Stimulated activated CD8-positive, alpha-beta memory T cell treated with anti-CD3 and anti-CD28 coated beads, Interleukin-15, amount 100 ng/mL, for 4 hours (primary cell): ENCODE results near the gene ANGEL2.

Experiments
- DNase-seq, 2 donors: peaks; one replicate each; pipeline ENCODE4 v3.0.0-alpha.2; 2020; ENCODE audit warnings: low read depth in 2 of 2

ANGEL2 gene

GRCh38 chr1:212951947-212952640 lies 63.6 kb downstream of the ANGEL2 start:
- no peak for DNase-seq

- no peak for DNase-seq
Observed at GRCh38 chr1:212951126-212951946, 64.3 kb downstream of the ANGEL2 start.

- DNase-seq: peak in 1 of 2 donors; percentile 8
Observed at GRCh38 chr1:212950243-212951125, 65.2 kb downstream of the ANGEL2 start, which contains the start of gene VASH2. TSS of gene VASH2 (plus strand) at chr1:212950541. CDS start at chr1:212951543, 1,002 bp downstream.

- no peak for DNase-seq
Observed at GRCh38 chr1:212949771-212950170, 65.9 kb downstream of the ANGEL2 start.

GRCh38 chr1:212946872-212947271 lies 68.8 kb downstream of the ANGEL2 start:
- DNase-seq: no peak

GRCh38 chr1:212945463-212946160 lies 70.1 kb downstream of the ANGEL2 start:
- DNase-seq: no peak

- DNase-seq: no peak
Observed at GRCh38 chr1:212945056-212945455, 70.6 kb downstream of the ANGEL2 start.

- DNase-seq: no peak
Observed at GRCh38 chr1:212944229-212944901, 71.3 kb downstream of the ANGEL2 start.

GRCh38 chr1:212943393-212943710 lies 72.3 kb downstream of the ANGEL2 start:
- DNase-seq: no peak

GRCh38 chr1:212942679-212943392 lies 72.8 kb downstream of the ANGEL2 start:
- DNase-seq: no peak
